Kidney (tissue), 14 donors: Measurements from ENCODE around the gene NUP188. TPM values are rescaled to one million over a fixed set of nuclear protein-coding genes. Genes with fewer than 3 reads are reported as not detected.
A peak's percentile ranks its signal among the peaks of the same experiment; 100 is the strongest.

ENCODE experiments used
- DNase-seq, 5 donors: peaks; one replicate each; pipeline ENCODE4 v3.0.0-alpha.2; 2013 to 2020
- FAIRE-seq: peaks from 2 replicates; lab custom pipeline; 2012; peaks lifted over from hg19 to GRCh38; lab: Jason Lieb, UNC
- H3K27ac ChIP-seq, 2 donors: one replicate each; pipeline ENCODE4 v1.7.0; 2013; ENCODE audit warnings: low read depth in 2 of 2, low read length in 2 of 2, inconsistent platforms in 1 of 2
- H3K27me3 ChIP-seq: one replicate; pipeline ENCODE4 v1.7.1; 2013; ENCODE audit warnings: low read length, inconsistent platforms; ENCODE audit not compliant: control insufficient read depth, insufficient read depth
- H3K36me3 ChIP-seq, 3 donors: one replicate each; pipeline versions ENCODE4 v1.7.0 to v1.7.1; 2013; ENCODE audit warnings: low read length in 3 of 3, control low read depth in 1 of 3, inconsistent platforms in 1 of 3; ENCODE audit not compliant: insufficient read depth in 3 of 3, control insufficient read depth in 2 of 3
- H3K4me1 ChIP-seq, 3 donors: one replicate each; pipeline versions ENCODE4 v1.7.0 to v1.7.1; 2013; ENCODE audit warnings: low read length in 3 of 3, inconsistent platforms in 1 of 3, low read depth in 1 of 3; ENCODE audit not compliant: control insufficient read depth in 2 of 3, insufficient read depth in 2 of 3
- H3K4me3 ChIP-seq, 3 donors: one replicate each; pipeline versions ENCODE4 v1.7.0 to v1.8.1; 2013; ENCODE audit warnings: low read length in 3 of 3, control low read depth in 1 of 3, inconsistent platforms in 1 of 3
- H3K9ac ChIP-seq, 3 donors: one replicate each; pipeline versions ENCODE4 v1.7.0 to v1.7.1; 2013; ENCODE audit warnings: low read length in 3 of 3, control low read depth in 1 of 3, inconsistent platforms in 1 of 3
- H3K9me3 ChIP-seq, 3 donors: one replicate each; pipeline versions ENCODE4 v1.7.0 to v1.7.1; 2013; ENCODE audit warnings: low read length in 3 of 3, control low read depth in 1 of 3, inconsistent platforms in 1 of 3; ENCODE audit not compliant: control insufficient read depth in 2 of 3, insufficient read depth in 1 of 3
- CTCF ChIP-seq: IDR thresholded peaks from 3 replicates; pipeline ENCODE4 v1.5.1; 2012; ENCODE audit warnings: mild to moderate bottlenecking, moderate library complexity, borderline replicate concordance; ENCODE audit not compliant: insufficient read depth; ENCODE audit errors: extremely low read depth
- intact Hi-C: fragments of 100-400 bp; cut with DNase I; formaldehyde crosslinking; loops from one replicate; pipeline ENCODE4 v1.11.1; 2022
- polyA plus RNA-seq: library from polyadenylated mRNA; stranded (reverse); fragments of 350-450 nt; fragmentation: Illumina TruSeq; extraction: RNeasy Lipid Tissue Mini Kit (QIAGEN cat#74804); gene quantifications from one replicate; pipeline ENCODE4 v1.2.3, GENCODE V29; 2014; ENCODE audit warnings: low read depth, low replicate concordance; ENCODE audit not compliant: insufficient read depth
- total RNA-seq: library from RNA; stranded (reverse); fragmentation: NEBNext Ultra II Directional; extraction: Animal tissue kit (Norgen Biotek cat#: 25700); gene quantifications from one replicate; pipeline ENCODE4 v1.2.1, GENCODE V29; 2021
- donor health status: control.
- donor health status: control.
- donor health status: control.
- donor health status: control.
- donor health status: control.
- donor health status: DM: yes; HTN: yes; CAD: no.
- donor health status: Normal renal cell carcinoma (clear cell type).

NUP188 gene
- total and polyA plus RNA-seq, 2 donors from 2014 or later = 6.4 to 27.9 TPM

- Histone ChIP-seq H3K4me3 (no peak overlapping the region), H3K4me1 (peaks cover 0 to 6% (median 0%) of the 10 kb centered on the region in 3 donors), H3K9me3 (no peaks in the 10 kb centered on the region), H3K27ac (no peak overlapping the region), H3K27me3 (no peaks in the 10 kb centered on the region), H3K9ac (no peak overlapping the region), H3K36me3 (no peaks in the 10 kb centered on the region)
- intact Hi-C loops = no loop called here
- no peak for FAIRE-seq
- DNase-seq = peak in 2 of 5 donors; percentile 11 to 41
- no peak for TF ChIP-seq CTCF
Measured at GRCh38 chr9:128937310-128938165, 10.0 kb upstream of the NUP188 start.

- FAIRE-seq = no peak
- DNase-seq = peak in 1 of 5 donors; percentile 63
- Histone ChIP-seq H3K9me3 (no peaks in the 10 kb centered on the region), H3K4me3 (no peak overlapping the region), H3K27ac (peak overlapping the region in 1 of 2 donors; percentile 14), H3K36me3 (peaks cover 0 to under 1% (median 0%) of the 10 kb centered on the region in 3 donors), H3K27me3 (no peaks in the 10 kb centered on the region), H3K4me1 (peaks cover 0 to 8% (median 4%) of the 10 kb centered on the region in 3 donors), H3K9ac (no peak overlapping the region)
- no peak for TF ChIP-seq CTCF
- intact Hi-C loops = no loop called here
Measured at GRCh38 chr9:128940271-128940921, 7.1 kb upstream of the NUP188 start.

GRCh38 chr9:128940946-128941755 lies 6.3 kb upstream of the NUP188 start:
- no peak for TF ChIP-seq CTCF
- Histone ChIP-seq H3K4me3 (no peak overlapping the region), H3K4me1 (peaks cover 0 to 11% (median 4%) of the 10 kb centered on the region in 3 donors), H3K9ac (no peak overlapping the region), H3K27me3 (no peaks in the 10 kb centered on the region), H3K9me3 (no peaks in the 10 kb centered on the region), H3K27ac (no peak overlapping the region), H3K36me3 (peaks cover 0 to 6% (median 0%) of the 10 kb centered on the region in 3 donors)
- DNase-seq = peak in 1 of 5 donors; percentile 68
- intact Hi-C loops = no loop called here
- no peak for FAIRE-seq
